Measurements from ENCODE around the gene DCP1B. TPM values are rescaled to one million over a fixed set of nuclear protein-coding genes. Genes with fewer than 3 reads are reported as not detected.
"Not testable (repeated sequence)": the region's sequence is repeated elsewhere in the genome, so short reads cannot be mapped to it uniquely, and the experiment has no call there.

Gene DCP1B
- total RNA-seq, 1 donor from 2014 or later, result 19.2 TPM

GRCh38 chr12:1978078-1978862, 26.0 kb downstream of the DCP1B start:
- no peak for DNase-seq (ENCODE audit: extremely low read depth, low read depth, low spot score)

GRCh38 chr12:1977588-1977987, 26.7 kb downstream of the DCP1B start:
- no peak for DNase-seq (ENCODE audit: extremely low read depth, low read depth, low spot score)

- DNase-seq (ENCODE audit: extremely low read depth, low read depth, low spot score), result no peak
Observed at GRCh38 chr12:1977109-1977508, 27.1 kb downstream of the DCP1B start.

GRCh38 chr12:1974812-1975211, 29.4 kb downstream of the DCP1B start:
- DNase-seq (ENCODE audit: extremely low read depth, low read depth, low spot score), result no peak

- DNase-seq (ENCODE audit: extremely low read depth, low read depth, low spot score), result no peak
Observed at GRCh38 chr12:1972856-1973317, 31.4 kb downstream of the DCP1B start.

GRCh38 chr12:1972260-1972659, 32.0 kb downstream of the DCP1B start:
- DNase-seq (ENCODE audit: extremely low read depth, low read depth, low spot score), result no peak

GRCh38 chr12:1970331-1970900, 33.8 kb downstream of the DCP1B start:
- no peak for DNase-seq (ENCODE audit: extremely low read depth, low read depth, low spot score)

GRCh38 chr12:1966561-1967226, 37.6 kb downstream of the DCP1B start:
- DNase-seq (ENCODE audit: extremely low read depth, low read depth, low spot score), result no peak

- no peak for DNase-seq (ENCODE audit: extremely low read depth, low read depth, low spot score)
Observed at GRCh38 chr12:1965916-1966315, 38.3 kb downstream of the DCP1B start.

- DNase-seq (ENCODE audit: extremely low read depth, low read depth, low spot score), result no peak
Observed at GRCh38 chr12:1962051-1963020, 41.9 kb downstream of the DCP1B start.

- DNase-seq (ENCODE audit: extremely low read depth, low read depth, low spot score), result no peak
Observed at GRCh38 chr12:1956716-1957115, 47.5 kb downstream of the DCP1B start.

- DNase-seq (ENCODE audit: extremely low read depth, low read depth, low spot score), result no peak
Observed at GRCh38 chr12:1949771-1950470, 54.3 kb downstream of the DCP1B start.

GRCh38 chr12:1948883-1949282, 55.4 kb downstream of the DCP1B start:
- no peak for DNase-seq (ENCODE audit: extremely low read depth, low read depth, low spot score)

GRCh38 chr12:1947081-1947480, 57.2 kb downstream of the DCP1B start:
- DNase-seq (ENCODE audit: extremely low read depth, low read depth, low spot score), result no peak

GRCh38 chr12:1946296-1946695, 58.0 kb downstream of the DCP1B start:
- no peak for DNase-seq (ENCODE audit: extremely low read depth, low read depth, low spot score)

GRCh38 chr12:1945502-1945901, 58.8 kb downstream of the DCP1B start:
- DNase-seq (ENCODE audit: extremely low read depth, low read depth, low spot score), result not testable (repeated sequence)

- peak; percentile 57 for DNase-seq (ENCODE audit: extremely low read depth, low read depth, low spot score)
Observed at GRCh38 chr12:1939801-1940607, 64.3 kb downstream of the DCP1B start.

GRCh38 chr12:1939331-1939730, 64.9 kb downstream of the DCP1B start:
- DNase-seq (ENCODE audit: extremely low read depth, low read depth, low spot score), result no peak

All from glomerular endothelial cell (primary cell).